Liver (tissue), 3 donors: Measurements from ENCODE around the gene SLC26A11.

Experiments
- CTCF ChIP-seq: fragments of 150-350 bp; IDR thresholded peaks from 2 replicates; pipeline ENCODE4 v1.5.1; 2017; ENCODE audit warnings: improper control_type of control experiment, low read depth, low read length; ENCODE audit not compliant: missing input control
- EGR1 ChIP-seq, 2 donors: IDR thresholded peaks; 2 replicates each; pipeline ENCODE4 v1.6.1; 2016 to 2018; ENCODE audit warnings: antibody characterized with exemption in 2 of 2, low read depth in 2 of 2
- FOXA1 ChIP-seq: IDR thresholded peaks from 2 replicates; pipeline ENCODE4 v1.6.1; 2016; ENCODE audit warnings: antibody characterized with exemption
- GABPA ChIP-seq, 2 donors: IDR thresholded peaks in 1 of 2; conservative IDR thresholded peaks in 1 of 2; 2 replicates each; pipeline ENCODE4 v1.6.1; 2016; ENCODE audit warnings: antibody characterized with exemption in 2 of 2, mild to moderate bottlenecking in 1 of 2, moderate library complexity in 1 of 2
- HNF4G ChIP-seq: IDR thresholded peaks from 2 replicates; pipeline ENCODE4 v1.6.1; 2016; ENCODE audit warnings: antibody characterized with exemption
- JUND ChIP-seq, 2 donors: IDR thresholded peaks; 2 replicates each; pipeline ENCODE4 v1.6.1; 2016; ENCODE audit warnings: antibody characterized with exemption in 2 of 2
- MAX ChIP-seq: IDR thresholded peaks from 2 replicates; pipeline ENCODE4 v1.6.1; 2016; ENCODE audit warnings: antibody characterized with exemption
- NR2F2 ChIP-seq: IDR thresholded peaks from 2 replicates; pipeline ENCODE4 v1.6.1; 2016; ENCODE audit warnings: antibody characterized with exemption
- RAD21 ChIP-seq, 2 donors: IDR thresholded peaks; 2 replicates each; pipeline ENCODE4 v1.6.1; 2016; ENCODE audit warnings: antibody characterized with exemption in 2 of 2, mild to moderate bottlenecking in 2 of 2
- REST ChIP-seq: IDR thresholded peaks from 2 replicates; pipeline ENCODE4 v1.6.1; 2016; ENCODE audit warnings: antibody characterized with exemption, mild to moderate bottlenecking
- SP1 ChIP-seq: IDR thresholded peaks from 2 replicates; pipeline ENCODE4 v1.6.1; 2018; ENCODE audit warnings: antibody characterized with exemption, mild to moderate bottlenecking
- TAF1 ChIP-seq: conservative IDR thresholded peaks from 2 replicates; pipeline ENCODE4 v1.6.1; 2016; ENCODE audit warnings: antibody characterized with exemption, mild to moderate bottlenecking
- YY1 ChIP-seq: IDR thresholded peaks from 2 replicates; pipeline ENCODE4 v1.6.1; 2016; ENCODE audit warnings: antibody characterized with exemption, mild to moderate bottlenecking
- donor health status: healthy.
- donor health status: healthy.

DNA sequence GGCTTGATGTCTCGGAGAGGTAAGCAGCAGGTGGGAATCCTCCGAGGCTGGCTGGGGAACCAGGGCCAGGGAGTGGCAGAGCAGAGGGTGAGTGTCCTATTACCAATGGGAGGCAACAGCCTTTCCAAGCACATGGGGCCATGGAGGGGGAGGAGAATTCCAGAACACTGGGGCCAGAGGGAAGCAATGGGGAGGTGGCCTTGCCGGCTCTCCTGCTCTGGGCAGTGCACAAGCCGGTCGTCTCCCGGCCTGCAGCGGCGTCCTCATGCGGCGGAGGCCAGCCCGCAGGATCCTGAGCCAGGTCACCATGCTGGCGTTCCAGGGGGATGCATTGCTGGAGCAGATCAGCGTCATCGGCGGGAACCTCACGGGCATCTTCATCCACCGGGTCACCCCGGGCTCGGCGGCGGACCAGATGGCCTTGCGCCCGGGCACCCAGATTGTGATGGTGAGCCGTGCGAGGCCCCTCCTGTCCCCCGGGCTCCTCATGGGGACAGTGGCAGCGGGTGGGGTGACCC, 22.0 kb upstream of the SLC26A11 start:
- TF ChIP-seq CTCF = no peak
- no peak for TF ChIP-seq HNF4G
- TF ChIP-seq FOXA1 = no peak
- TF ChIP-seq JUND (IDR thresholded peaks at IDR 0.05) = no peak
- no peak for TF ChIP-seq REST
- TF ChIP-seq SP1 = no peak
- no peak for TF ChIP-seq GABPA (IDR thresholded peaks at IDR 0.05 in 1 of 2, conservative IDR thresholded peaks at IDR 0.05 in 1 of 2)
- TF ChIP-seq TAF1 = no peak
- TF ChIP-seq MAX = no peak
- TF ChIP-seq NR2F2 = no peak
- TF ChIP-seq YY1 = no peak
- no peak for TF ChIP-seq RAD21 (IDR thresholded peaks at IDR 0.05)
- TF ChIP-seq EGR1 (IDR thresholded peaks at IDR 0.05; ENCODE audit: low read depth in 2 of 2) = no peak
